PFSK-1 (cell line): Measurements from ENCODE around the gene MED17. TPM values are rescaled to one million over a fixed set of nuclear protein-coding genes. Genes with fewer than 3 reads are reported as not detected.

Experiments
- FOXP2 ChIP-seq: optimal IDR thresholded peaks from 2 replicates; pipeline ENCODE3; 2011; ENCODE audit warnings: borderline replicate concordance, control low read depth, inconsistent platforms; ENCODE audit not compliant: insufficient read depth; ENCODE audit errors: extremely low read length, extremely low read depth
- POLR2AphosphoS5 ChIP-seq: IDR thresholded peaks from 2 replicates; pipeline ENCODE4 v1.6.1; 2012; ENCODE audit warnings: low read depth, mild to moderate bottlenecking, control low read depth, low read length, moderate library complexity
- REST ChIP-seq, 2 experiments: IDR thresholded peaks; 2 replicates each; pipeline versions ENCODE4 v1.6.1 to v1.8.0; 2011 to 2012; ENCODE audit warnings: low read depth in 2 of 2, low read length in 2 of 2, control low read depth in 1 of 2, inconsistent platforms in 1 of 2, mild to moderate bottlenecking in 1 of 2, moderate library complexity in 1 of 2; ENCODE audit not compliant: insufficient read depth in 1 of 2
- SIN3A ChIP-seq: IDR thresholded peaks from 2 replicates; pipeline ENCODE4 v1.6.1; 2012; ENCODE audit warnings: mild to moderate bottlenecking, low read length, moderate library complexity, borderline replicate concordance; ENCODE audit not compliant: insufficient read depth
- TAF1 ChIP-seq: IDR thresholded peaks from 2 replicates; pipeline ENCODE4 v1.6.1; 2012; ENCODE audit warnings: low read length, control low read depth, borderline replicate concordance; ENCODE audit not compliant: insufficient read depth
- polyA plus RNA-seq: library from polyadenylated mRNA; unstranded; fragments of >200 nt; gene quantifications from one replicate; pipeline ENCODE4 v1.2.1, GENCODE V29; 2012; ENCODE audit warnings: low read depth, missing spikeins; ENCODE audit not compliant: insufficient read length

The MED17 gene
- polyA plus RNA-seq: 27.3 TPM

GRCh38 chr11:93784145-93784934 lies at the start of gene MED17:
Gene MED17 (plus strand): TSS chr11:93784282. CDS start chr11:93784514, 232 bp downstream.
- peak; percentile 94 for TF ChIP-seq FOXP2
- peak; percentile 96 for TF ChIP-seq TAF1
- TF ChIP-seq SIN3A: no peak; the same call in none of the 2 replicates
- TF ChIP-seq POLR2AphosphoS5: peak; percentile 99
- 0 out of 4 replicates have a peak, but pooled peaks of 1 of the 2 experiments have one; percentile 3 for TF ChIP-seq REST (IDR thresholded peaks at IDR 0.05; ENCODE audit: insufficient read depth in 1 of 2, low read depth in 2 of 2, low read length in 2 of 2)

GRCh38 chr11:93734427-93735222 lies 49.5 kb upstream of the MED17 start:
- no peak; the same call in 1 of the 2 replicates for TF ChIP-seq POLR2AphosphoS5

GRCh38 chr11:93735627-93736026 lies 48.5 kb upstream of the MED17 start:
- TF ChIP-seq SIN3A (no peak), REST (IDR thresholded peaks at IDR 0.05; ENCODE audit: insufficient read depth in 1 of 2, low read depth in 2 of 2, low read length in 2 of 2) (no peak), POLR2AphosphoS5 (peak; percentile 4; the same call in 1 of the 2 replicates)

GRCh38 chr11:93736129-93736528 lies 48.0 kb upstream of the MED17 start:
- TF ChIP-seq FOXP2 (no peak), POLR2AphosphoS5 (no peak), SIN3A (no peak), TAF1 (no peak)

GRCh38 chr11:93737904-93738612 lies 46.0 kb upstream of the MED17 start:
- TF ChIP-seq TAF1: no peak
- no peak; the same call in 1 of the 2 replicates for TF ChIP-seq POLR2AphosphoS5
- TF ChIP-seq SIN3A: no peak

GRCh38 chr11:93738647-93739081 lies 45.4 kb upstream of the MED17 start:
- 0 out of 2 replicates have a peak, but pooled peaks have one; percentile 43 for TF ChIP-seq SIN3A
- no peak for TF ChIP-seq TAF1
- TF ChIP-seq FOXP2: no peak
